Stomach (tissue), 9 donors: ENCODE measurements around the gene NCK2. TPM values are rescaled to one million over a fixed set of nuclear protein-coding genes. Genes with fewer than 3 reads are reported as not detected.

Experiments
- DNase-seq, 2 donors: peaks; one replicate each; pipeline versions ENCODE4 v3.0.0 to v3.0.0-alpha.2; 2013 to 2019
- H3K27ac ChIP-seq, 5 donors: fragments of 200-600 bp in 4 of 5; sonication (generic) in 4 of 5; one replicate each; pipeline ENCODE4 v1.5.1; 2013 to 2019; ENCODE audit warnings: mild to moderate bottlenecking in 1 of 5, moderate library complexity in 1 of 5
- H3K27me3 ChIP-seq, 3 donors: fragments of 200-600 bp; sonication (generic); one replicate each; pipeline ENCODE4 v1.5.1; 2017 to 2019; ENCODE audit warnings: mixed run types in 1 of 3
- H3K36me3 ChIP-seq, 4 donors: fragments of 200-600 bp; sonication (generic); 1 replicate in 3 of 4; 2 replicates in 1 of 4; pipeline ENCODE4 v1.5.1; 2016 to 2019
- H3K4me1 ChIP-seq, 4 donors: fragments of 200-600 bp; sonication (generic); one replicate each; pipeline ENCODE4 v1.5.1; 2016 to 2019
- H3K4me3 ChIP-seq, 4 donors: fragments of 200-600 bp; sonication (generic) in 3 of 4; one replicate each; pipeline ENCODE4 v1.5.1; 2016 to 2019; ENCODE audit warnings: mild to moderate bottlenecking in 1 of 4
- H3K9me3 ChIP-seq, 4 donors: fragments of 200-600 bp; sonication (generic); one replicate each; pipeline ENCODE4 v1.5.1; 2016 to 2019
- CTCF ChIP-seq, 7 experiments: fragments of 450-650 bp in 4 of 7; fragments of 200-600 bp in 3 of 7; sonication (generic) in 3 of 7; IDR thresholded peaks; one replicate each; pipeline ENCODE4 v1.5.1; 2016 to 2019; ENCODE audit warnings: antibody characterized with exemption in 7 of 7, control low read depth in 2 of 7, mild to moderate bottlenecking in 1 of 7
- EP300 ChIP-seq: sonication (generic); formaldehyde crosslinking; IDR thresholded peaks from one replicate; pipeline ENCODE4 v1.6.1; 2017; ENCODE audit warnings: antibody characterized with exemption
- POLR2A ChIP-seq, 4 donors: fragments of 450-650 bp; IDR thresholded peaks; one replicate each; pipeline ENCODE4 v1.6.1; 2016; ENCODE audit warnings: antibody characterized with exemption in 4 of 4, control low read depth in 2 of 4, mild to moderate bottlenecking in 1 of 4, moderate library complexity in 1 of 4
- POLR2AphosphoS5 ChIP-seq, 3 donors: sonication (generic); formaldehyde crosslinking; IDR thresholded peaks; one replicate each; pipeline ENCODE4 v1.6.1; 2016; ENCODE audit warnings: antibody characterized with exemption in 3 of 3
- WGBS, 5 donors: extraction: QIAGEN DNeasy Blood & Tissue Kit in 3 of 5; methylation state at CpG; one replicate each; pipeline versions ENCODE4 v1.1.5 to v1.1.7; 2013 to 2018; 5-methylcytosine and 5-hydroxymethylcytosine counted together
- intact Hi-C: fragments of 100-400 bp; cut with DNase I; formaldehyde crosslinking; loops from one replicate; pipeline ENCODE4 v1.15.1; 2023; ENCODE audit warnings: low total_unique reads
- polyA plus RNA-seq, 3 donors: library from polyadenylated mRNA; stranded (reverse); fragments of 200-250 nt; gene quantifications; one replicate each; pipeline ENCODE4 v1.2.3, GENCODE V29; 2013
- total RNA-seq, 5 donors: library from RNA; depleted of rRNA; stranded (reverse); fragments of >200 nt; gene quantifications; one replicate each; pipeline versions ENCODE4 v1.1.0 to v1.2.3, GENCODE V29; 2014 to 2016
- donor health status: healthy with polysubstance abuse.
- donor health status: Bipolar disorder and iron deficiency.
- donor health status: healthy.

The NCK2 gene
- total and polyA plus RNA-seq, 8 donors: 23.1 to 88.9 (median 42.6) TPM

GRCh38 chr2:105867587-105867986, 122.9 kb downstream of the NCK2 start:
- Histone ChIP-seq H3K4me1 (peaks cover 16 to 88% (median 47%) of the 10 kb centered on the region in 4 donors), H3K27me3 (no peaks in the 10 kb centered on the region), H3K9me3 (no peaks in the 10 kb centered on the region), H3K27ac (peak overlapping the region in 3 of 5 donors; percentile 36 to 42 (median 41)), H3K4me3 (no peak overlapping the region), H3K36me3 (peaks cover 0 to 6% (median 2%) of the 10 kb centered on the region in 4 donors)
- DNase-seq: no peak
- WGBS, 5 donors: 68 to 82% (median 77%) methylated on average over 7 of the region's 7 CpGs
- intact Hi-C loops: no loop called here
- TF ChIP-seq CTCF (IDR thresholded peaks at IDR 0.05) (no peak), POLR2AphosphoS5 (IDR thresholded peaks at IDR 0.05) (peak in 1 of 3 donors; percentile 34)

GRCh38 chr2:105868060-105868459, 123.3 kb downstream of the NCK2 start:
- no peaks in the 10 kb centered on the region for H3K27me3 ChIP-seq
- intact Hi-C loops: no loop called here
- no peak for DNase-seq
- H3K4me1 ChIP-seq: peaks cover 16 to 88% (median 50%) of the 10 kb centered on the region in 4 donors
- H3K36me3 ChIP-seq: peaks cover 0 to 6% (median 2%) of the 10 kb centered on the region in 4 donors
- no peaks in the 10 kb centered on the region for H3K9me3 ChIP-seq
- WGBS, 5 donors: 57 to 78% (median 63%) methylated on average over 6 of the region's 6 CpGs
- TF ChIP-seq POLR2A (IDR thresholded peaks at IDR 0.05) (no peak), POLR2AphosphoS5 (IDR thresholded peaks at IDR 0.05) (no peak), EP300 (no peak), CTCF (IDR thresholded peaks at IDR 0.05) (no peak)
- peak overlapping the region in 3 of 5 donors; percentile 36 to 42 (median 41) for H3K27ac ChIP-seq
- no peak overlapping the region for H3K4me3 ChIP-seq

- H3K9me3 ChIP-seq: no peaks in the 10 kb centered on the region
- H3K36me3 ChIP-seq: peaks cover 0 to 6% (median 2%) of the 10 kb centered on the region in 4 donors
- peak overlapping the region in 2 of 5 donors; percentile 36 to 41 for H3K27ac ChIP-seq
- 86 to 92% (median 86%) methylated on average over 12 to 13 of the region's 13 CpGs for WGBS, 5 donors
- TF ChIP-seq POLR2AphosphoS5 (IDR thresholded peaks at IDR 0.05) (no peak), EP300 (no peak)
- peaks cover 23 to 89% (median 57%) of the 10 kb centered on the region in 4 donors for H3K4me1 ChIP-seq
- H3K4me3 ChIP-seq: no peak overlapping the region
- no peak for DNase-seq
- intact Hi-C loops: no loop called here
- no peaks in the 10 kb centered on the region for H3K27me3 ChIP-seq
Measured at GRCh38 chr2:105869341-105869740, 124.6 kb downstream of the NCK2 start.

GRCh38 chr2:105870062-105870461, 125.3 kb downstream of the NCK2 start:
- intact Hi-C loops: loop anchor here (10.0 kb wide), 1 partner anchor 195 kb away; a partner anchor contains a TSS
- Histone ChIP-seq H3K36me3 (peaks cover 0 to 6% (median 2%) of the 10 kb centered on the region in 4 donors), H3K4me3 (no peak overlapping the region), H3K27me3 (no peaks in the 10 kb centered on the region), H3K4me1 (peaks cover 20 to 89% (median 57%) of the 10 kb centered on the region in 4 donors), H3K27ac (no peak overlapping the region), H3K9me3 (no peaks in the 10 kb centered on the region)
- 89 to 100% (median 99%) methylated on average over 3 to 4 of the region's 4 CpGs for WGBS, 5 donors
- no peak for TF ChIP-seq CTCF (IDR thresholded peaks at IDR 0.05)
- TF ChIP-seq POLR2AphosphoS5 (IDR thresholded peaks at IDR 0.05): no peak
- DNase-seq: no peak

GRCh38 chr2:105870858-105871257, 126.1 kb downstream of the NCK2 start:
- H3K4me3 ChIP-seq: no peak overlapping the region
- no peaks in the 10 kb centered on the region for H3K27me3 ChIP-seq
- 89 to 95% (median 95%) methylated on average over 11 of the region's 11 CpGs for WGBS, 5 donors

More at GRCh38 chr2:105870858-105871257, 126.1 kb downstream of the NCK2 start:
- H3K9me3 ChIP-seq: no peaks in the 10 kb centered on the region
- no peak for TF ChIP-seq POLR2A (IDR thresholded peaks at IDR 0.05)
- no peak for TF ChIP-seq EP300
- no peak for TF ChIP-seq CTCF (IDR thresholded peaks at IDR 0.05)
- TF ChIP-seq POLR2AphosphoS5 (IDR thresholded peaks at IDR 0.05): no peak
- DNase-seq: no peak
- intact Hi-C loops: loop anchor here (10.0 kb wide), 1 partner anchor 194 kb away; a partner anchor contains a TSS
- peaks cover 18 to 86% (median 56%) of the 10 kb centered on the region in 4 donors for H3K4me1 ChIP-seq
- H3K36me3 ChIP-seq: peaks cover 0 to 6% (median 2%) of the 10 kb centered on the region in 4 donors
- H3K27ac ChIP-seq: no peak overlapping the region
